BE2C (cell line): ENCODE results near the gene GATAD2A.

ENCODE experiments used
- DNase-seq: peaks from one replicate; pipeline ENCODE4 v3.0.0-alpha.2; 2020
- H3K27me3 ChIP-seq: fragments of 250-450 bp; sonication (Bioruptor Pico); 2 replicates; pipeline ENCODE4 v1.5.1; 2020; ENCODE audit warnings: mild to moderate bottlenecking
- H3K36me3 ChIP-seq: fragments of 250-450 bp; sonication (Bioruptor Pico); 2 replicates; pipeline ENCODE4 v1.5.1; 2020; ENCODE audit warnings: mild to moderate bottlenecking
- H3K4me1 ChIP-seq: fragments of 250-450 bp; sonication (Bioruptor Pico); 2 replicates; pipeline ENCODE4 v1.5.1; 2020
- H3K4me3 ChIP-seq: 2 replicates; pipeline ENCODE4 v1.5.1; 2011; ENCODE audit warnings: low read depth, low read length
- H3K9me3 ChIP-seq: fragments of 250-450 bp; sonication (Bioruptor Pico); 2 replicates; pipeline ENCODE4 v1.5.1; 2020
- CTCF ChIP-seq: IDR thresholded peaks from 2 replicates; pipeline ENCODE4 v1.5.1; 2012; ENCODE audit warnings: mild to moderate bottlenecking, low read depth, low read length

GATAD2A gene

DNA sequence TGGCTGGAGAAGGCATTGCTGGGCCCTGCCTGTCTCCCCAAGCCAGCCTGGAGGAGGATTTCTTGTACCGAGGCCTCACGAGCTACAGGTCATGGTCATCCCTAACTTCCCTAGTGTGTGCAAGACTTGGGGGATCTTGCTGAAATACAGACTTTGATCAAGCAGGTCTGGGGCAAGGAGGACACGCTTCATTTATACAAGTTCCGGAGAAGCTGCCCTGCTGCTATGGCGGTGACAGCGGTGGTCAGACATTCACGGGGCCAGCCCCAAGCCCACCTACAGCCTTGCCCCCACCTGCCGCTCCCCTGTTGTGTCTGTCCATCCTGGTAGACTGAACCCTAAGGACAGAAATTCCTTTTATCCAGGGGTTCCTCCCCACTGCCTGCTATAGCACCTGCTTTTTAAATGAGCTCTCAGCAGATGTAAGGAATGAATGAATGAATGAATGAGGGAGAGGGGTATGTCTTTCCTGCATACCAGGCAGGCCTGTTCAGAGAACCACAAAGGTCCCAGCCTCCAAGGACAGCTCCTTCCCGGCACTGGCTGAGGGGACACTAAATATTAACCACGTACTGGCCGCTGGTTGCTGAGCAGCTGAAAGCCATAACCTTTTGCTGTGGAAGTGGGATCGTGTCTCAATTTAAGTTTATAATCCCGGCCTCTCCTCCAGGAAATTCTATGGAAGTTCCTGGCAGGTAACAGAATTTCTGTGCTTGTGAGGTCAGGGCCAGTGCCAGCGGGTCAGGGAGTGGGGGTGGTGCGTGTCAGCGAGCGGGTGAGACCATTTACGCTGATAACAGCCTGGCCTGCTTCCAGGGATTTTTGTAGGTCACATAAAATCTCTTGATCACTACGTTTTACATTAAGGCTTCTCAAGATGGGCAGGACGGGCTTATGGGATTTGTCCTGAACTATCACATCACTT lies 82.7 kb downstream of the GATAD2A start:
- peaks cover 26% of the 10 kb centered on the region for H3K36me3 ChIP-seq
- peaks cover 37% of the 10 kb centered on the region for H3K4me1 ChIP-seq
- DNase-seq: peak; percentile 43
- H3K9me3 ChIP-seq: no peaks in the 10 kb centered on the region
- no peaks in the 10 kb centered on the region for H3K27me3 ChIP-seq
- no peak for TF ChIP-seq CTCF
- peak overlapping the region; percentile 32 for H3K4me3 ChIP-seq

DNA sequence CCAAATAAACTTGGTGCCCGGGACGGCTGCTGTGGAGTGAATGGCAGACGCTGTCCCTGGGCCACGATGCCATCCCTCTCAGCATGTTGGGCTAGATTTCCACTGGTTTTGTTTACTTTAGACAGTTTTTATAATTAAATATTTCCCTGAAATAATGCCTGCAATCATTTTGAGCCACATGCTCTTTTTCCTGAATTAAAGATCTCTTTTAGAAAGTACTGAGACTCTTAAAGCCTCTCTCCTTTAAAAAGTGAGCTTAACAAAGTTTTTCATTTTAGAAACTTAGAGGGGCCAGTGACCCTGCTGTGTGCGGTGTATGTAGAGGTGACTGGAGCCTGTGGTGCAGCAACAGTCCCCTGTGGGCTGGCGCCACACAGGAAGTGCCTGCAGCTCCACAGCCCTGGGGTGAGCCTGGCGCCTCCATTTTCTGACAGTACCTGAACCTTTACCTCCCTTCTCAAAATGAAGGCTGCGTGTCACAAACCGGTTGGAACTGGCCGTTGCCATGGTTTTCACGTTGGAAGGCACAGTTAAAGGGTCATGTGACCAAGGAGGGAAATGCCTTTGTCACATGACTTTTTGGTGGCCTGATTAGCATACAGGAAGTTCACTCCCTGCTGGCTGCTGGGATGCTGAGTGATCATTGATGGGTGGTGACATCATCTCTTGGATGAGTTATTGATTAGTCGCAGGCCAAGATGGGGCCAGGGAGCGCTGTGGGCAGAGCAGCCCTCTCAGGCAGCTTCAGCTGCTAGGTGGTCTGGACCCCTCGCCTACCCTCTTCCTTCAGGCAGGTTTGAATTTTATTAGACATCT lies 83.6 kb downstream of the GATAD2A start:
- H3K4me3 ChIP-seq: peak overlapping the region; percentile 32
- peaks cover 27% of the 10 kb centered on the region for H3K36me3 ChIP-seq
- H3K27me3 ChIP-seq: no peaks in the 10 kb centered on the region
- DNase-seq: peak; percentile 77
- H3K9me3 ChIP-seq: no peaks in the 10 kb centered on the region
- peaks cover 37% of the 10 kb centered on the region for H3K4me1 ChIP-seq
- TF ChIP-seq CTCF: no peak

DNA sequence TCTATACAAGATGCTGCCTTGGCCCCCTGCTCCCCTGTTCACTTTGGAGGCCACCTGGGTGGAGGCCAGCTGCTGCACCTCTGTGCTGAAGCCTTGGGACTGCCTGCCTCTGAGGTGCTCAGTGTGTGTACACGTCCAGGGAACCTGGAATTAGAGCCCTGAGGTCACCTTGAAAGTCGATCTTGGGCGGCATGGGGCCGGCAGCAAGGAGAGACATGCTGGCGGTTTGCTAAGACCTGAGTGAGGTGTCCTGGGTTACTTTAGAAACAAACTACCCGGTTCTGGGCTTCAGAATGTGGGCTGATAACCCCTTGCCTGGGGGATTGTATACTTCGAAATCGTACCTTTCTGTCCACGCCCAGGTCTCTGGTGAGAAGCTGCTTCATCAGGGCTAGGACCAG lies 84.3 kb downstream of the GATAD2A start:
- Histone ChIP-seq H3K9me3 (no peaks in the 10 kb centered on the region), H3K4me3 (peak overlapping the region; percentile 23; the same call in 1 of the 2 replicates), H3K27me3 (no peaks in the 10 kb centered on the region), H3K4me1 (peaks cover 35% of the 10 kb centered on the region), H3K36me3 (peaks cover 34% of the 10 kb centered on the region)
- no peak for TF ChIP-seq CTCF
- no peak for DNase-seq

GRCh38 chr19:19490214-19490968 lies 84.9 kb downstream of the GATAD2A start:
- H3K9me3 ChIP-seq: no peaks in the 10 kb centered on the region
- peak; percentile 85 for TF ChIP-seq CTCF
- peaks cover 37% of the 10 kb centered on the region for H3K36me3 ChIP-seq
- peak; percentile 85 for DNase-seq
- H3K4me3 ChIP-seq: peak overlapping the region; percentile 23; the same call in 1 of the 2 replicates
- H3K27me3 ChIP-seq: no peaks in the 10 kb centered on the region
- H3K4me1 ChIP-seq: peaks cover 31% of the 10 kb centered on the region

GRCh38 chr19:19491321-19492025 lies 86.0 kb downstream of the GATAD2A start:
- peaks cover 47% of the 10 kb centered on the region for H3K36me3 ChIP-seq
- no peak for TF ChIP-seq CTCF
- no peaks in the 10 kb centered on the region for H3K27me3 ChIP-seq
- DNase-seq: no peak
- no peaks in the 10 kb centered on the region for H3K9me3 ChIP-seq
- H3K4me3 ChIP-seq: no peak overlapping the region
- peaks cover 26% of the 10 kb centered on the region for H3K4me1 ChIP-seq
